MCF 10A (cell line): ENCODE measurements around the gene SSRP1. TPM values are rescaled to one million over a fixed set of nuclear protein-coding genes. Genes with fewer than 3 reads are reported as not detected.

Experiments
- BruUV-seq: library from RNA; stranded (reverse); fragments of 400-500 nt; replicated peaks from 2 replicates; lab custom pipeline; 2021; lab: Mats Ljungman, UMichigan
- CTCF ChIA-PET: fragments of 300-600 bp; sonication (Branson Sonifier 250); formaldehyde crosslinking; extraction: SDS; loops from one replicate; lab custom pipeline; 2021; ENCODE audit warnings: antibody characterized with exemption, inconsistent platforms; lab: Yijun Ruan, JAX
- POLR2A ChIA-PET: fragments of 300-600, 350-650 bp; sonication (Branson Sonifier 250); formaldehyde crosslinking; extraction: SDS; loops from one replicate; lab custom pipeline; 2020; ENCODE audit warnings: antibody characterized with exemption, inconsistent platforms; lab: Yijun Ruan, JAX
- DNase-seq: peaks from one replicate; pipeline ENCODE4 v3.0.0-alpha.2; 2018; ENCODE audit not compliant: unreplicated experiment
- H3K27ac Mint-ChIP-seq: one replicate; pipeline ENCODE4 v1.8.0; 2022; ENCODE audit warnings: mild to moderate bottlenecking, low read depth, mixed read lengths; ENCODE audit not compliant: unreplicated experiment
- H3K27me3 Mint-ChIP-seq: one replicate; pipeline ENCODE4 v1.8.0; 2022; ENCODE audit warnings: mixed read lengths; ENCODE audit not compliant: insufficient read depth, unreplicated experiment
- H3K36me3 Mint-ChIP-seq: one replicate; pipeline ENCODE4 v1.8.0; 2022; ENCODE audit warnings: mild to moderate bottlenecking, moderate library complexity, mixed read lengths; ENCODE audit not compliant: insufficient read depth, unreplicated experiment
- H3K4me1 Mint-ChIP-seq: one replicate; pipeline ENCODE4 v1.8.0; 2022; ENCODE audit warnings: mixed read lengths; ENCODE audit not compliant: insufficient read depth, unreplicated experiment
- H3K4me3 Mint-ChIP-seq: one replicate; pipeline ENCODE4 v1.8.0; 2022; ENCODE audit warnings: mild to moderate bottlenecking, moderate library complexity, mixed read lengths; ENCODE audit not compliant: unreplicated experiment
- H3K9me3 Mint-ChIP-seq: one replicate; pipeline ENCODE4 v1.8.0; 2022; ENCODE audit warnings: mixed read lengths; ENCODE audit not compliant: unreplicated experiment
- CTCF ChIP-seq: fragments of 200-600 bp; IDR thresholded peaks from one replicate; pipeline ENCODE4 v1.8.0; 2022; ENCODE audit warnings: antibody characterized with exemption, mild to moderate bottlenecking; ENCODE audit not compliant: unreplicated experiment
- intact Hi-C: fragments of 100-400 bp; cut with micrococcal nuclease; formaldehyde crosslinking; loops from 2 replicates; pipeline ENCODE4 v1.14.1; 2022
- total RNA-seq: library from RNA; stranded (reverse); gene quantifications from 2 replicates; pipeline ENCODE4 v1.2.3, GENCODE V29; 2022

SSRP1 gene
- total RNA-seq, 1 experiment from 2014 or later: 229 TPM

- DNase-seq: peak; percentile 67
- POLR2A ChIA-PET: interaction anchor here (0.6 to 13.4 kb wide), 17 partner anchors 10 to 1566 kb away, joined by 3 to 362 read pairs (median 3); partner anchors contain the start of genes CTNND1, MED19, TMX2 and TNKS1BP1
- Mint-ChIP-seq H3K36me3 (peaks cover 99% of the 10 kb centered on the region), H3K9me3 (no peaks in the 10 kb centered on the region), H3K27me3 (no peaks in the 10 kb centered on the region), H3K4me1 (peaks cover 64% of the 10 kb centered on the region), H3K4me3 (peak overlapping the region; percentile 80), H3K27ac (peak overlapping the region; percentile 95)
- TF ChIP-seq CTCF: no peak
- CTCF ChIA-PET: interaction anchor here (0.6 to 1.7 kb wide), 6 partner anchors 8 to 223 kb away, joined by 3 to 7 read pairs (median 3); partner anchors contain the start of gene TIMM10
- intact Hi-C loops: no loop called here
- no TSS peak for BruUV-seq
Measured at GRCh38 chr11:57307666-57308270, 27.9 kb downstream of the SSRP1 start.

- intact Hi-C loops: no loop called here
- peak overlapping the region; percentile 80 for H3K4me3 Mint-ChIP-seq
- CTCF ChIA-PET: interaction anchor here (0.6 to 1.7 kb wide), 6 partner anchors 9 to 1206 kb away, joined by 3 to 7 read pairs (median 4); partner anchors contain the start of gene TIMM10
- peak overlapping the region; percentile 47 for H3K27ac Mint-ChIP-seq
- no peak for TF ChIP-seq CTCF
- peaks cover 99% of the 10 kb centered on the region for H3K36me3 Mint-ChIP-seq
- peaks cover 58% of the 10 kb centered on the region for H3K4me1 Mint-ChIP-seq
- no peaks in the 10 kb centered on the region for H3K27me3 Mint-ChIP-seq
- H3K9me3 Mint-ChIP-seq: no peaks in the 10 kb centered on the region
- no peak for DNase-seq
- BruUV-seq: no TSS peak
- POLR2A ChIA-PET: interaction anchor here (0.6 to 13.4 kb wide), 13 partner anchors 9 to 457 kb away, joined by 3 to 362 read pairs (median 3); partner anchors contain the start of genes MED19, TMX2 and TNKS1BP1
Measured at GRCh38 chr11:57306940-57307565, 28.6 kb downstream of the SSRP1 start.

- ChIA-PET CTCF (interaction anchor here (0.6 to 1.6 kb wide), 6 partner anchors 13 to 1207 kb away, joined by 3 to 9 read pairs (median 4); partner anchors contain the start of gene TNKS1BP1), POLR2A (interaction anchor here (0.6 to 13.4 kb wide), 7 partner anchors 13 to 309 kb away, joined by 3 to 362 read pairs (median 8); partner anchors contain the start of gene TNKS1BP1)
- H3K27ac Mint-ChIP-seq: no peak overlapping the region
- H3K27me3 Mint-ChIP-seq: no peaks in the 10 kb centered on the region
- H3K4me1 Mint-ChIP-seq: peaks cover 57% of the 10 kb centered on the region
- no TSS peak for BruUV-seq
- intact Hi-C loops: no loop called here
- H3K4me3 Mint-ChIP-seq: peak overlapping the region; percentile 80
- no peaks in the 10 kb centered on the region for H3K9me3 Mint-ChIP-seq
- peaks cover 99% of the 10 kb centered on the region for H3K36me3 Mint-ChIP-seq
- no peak for TF ChIP-seq CTCF
- no peak for DNase-seq
Measured at GRCh38 chr11:57306161-57306876, 29.4 kb downstream of the SSRP1 start.
